SH-SY5Y (cell line): ENCODE results near the gene MYO6.

Source experiments
- GATA2 ChIP-seq: IDR thresholded peaks from 2 replicates; pipeline ENCODE4 v1.6.1; 2011; ENCODE audit warnings: mild to moderate bottlenecking, low read depth, low read length
- GATA3 ChIP-seq: IDR thresholded peaks from 2 replicates; pipeline ENCODE4 v1.6.1; 2011; ENCODE audit warnings: low read depth, mild to moderate bottlenecking, low read length, moderate library complexity

GRCh38 chr6:75849329-75850025 lies 100.4 kb downstream of the MYO6 start:
- TF ChIP-seq GATA2 (no peak), GATA3 (no peak)
